HCT116 (cell line): ENCODE results near the gene SIGLECL1. TPM values are rescaled to one million over a fixed set of nuclear protein-coding genes. Genes with fewer than 3 reads are reported as not detected.

Experiments
- ATAC-seq: fragments of 200-7000 bp; cut with Tn5 transposase; 2 replicates; pipeline ENCODE4 v1.9.1; 2020; ENCODE audit warnings: mild to moderate bottlenecking, moderate library complexity
- BruUV-seq: library from RNA; stranded (reverse); fragments of 400-500 nt; replicated peaks from 2 replicates; lab custom pipeline; 2021; lab: Mats Ljungman, UMichigan
- CTCF ChIA-PET: fragments of 300-600 bp; sonication (Branson Sonifier 250); formaldehyde crosslinking; loops from one replicate; lab custom pipeline; 2021; ENCODE audit warnings: antibody characterized with exemption; lab: Charles Lee
- POLR2A ChIA-PET: fragments of 300-600, 350-600 bp; sonication (Branson Sonifier 250); formaldehyde crosslinking; loops from one replicate; lab custom pipeline; 2021; ENCODE audit warnings: antibody characterized with exemption; lab: Charles Lee
- RAD21 ChIA-PET, 2 experiments: fragments of 300-600 bp; sonication (Branson Sonifier 250); formaldehyde crosslinking; loops; one replicate each; lab custom pipeline; 2023; ENCODE audit warnings: low total read pairs in 2 of 2; ENCODE audit not compliant: uncharacterized antibody in 2 of 2, unreplicated experiment in 2 of 2, low non-redundant PET in 1 of 2; lab: Charles Lee
- DNase-seq: peaks from one replicate; pipeline ENCODE4 v3.0.0-alpha.2; 2010; ENCODE audit warnings: low read depth, low spot score
- H2AFZ ChIP-seq: fragments of 200-600 bp; shearing (Covaris generic), sonication (generic); 2 replicates; pipeline ENCODE4 v1.6.1; 2017; ENCODE audit warnings: low read depth, mixed run types, mixed read lengths, antibody characterized with exemption, low read length; ENCODE audit not compliant: poor library complexity, severe bottlenecking
- H3K27ac ChIP-seq: 2 replicates; pipeline ENCODE4 v1.5.1; 2012; ENCODE audit warnings: low read depth, low read length
- H3K27me3 ChIP-seq: fragments of 200-600 bp; sonication (generic); 2 replicates; pipeline ENCODE4 v1.6.1; 2016; ENCODE audit warnings: mixed run types, low read length, mixed read lengths; ENCODE audit not compliant: insufficient read depth
- H3K36me3 ChIP-seq, 2 experiments: fragments of 200-500 bp in 1 of 2; fragments of 200-600 bp in 1 of 2; sonication (Bioruptor generic) in 1 of 2; sonication (generic) in 1 of 2; 2 replicates each; pipeline versions ENCODE4 v1.5.1 to v1.6.1; 2014 to 2016; ENCODE audit warnings: low read length in 2 of 2, inconsistent platforms in 1 of 2, mixed read lengths in 1 of 2, mixed run types in 1 of 2; ENCODE audit not compliant: insufficient read depth in 2 of 2, control insufficient read depth in 1 of 2
- H3K4me1 ChIP-seq, 2 experiments: fragments of 200-600 bp in 1 of 2; sonication (generic) in 1 of 2; 2 replicates each; pipeline versions ENCODE4 v1.5.1 to v1.6.1; 2012 to 2017; ENCODE audit warnings: low read length in 2 of 2, inconsistent platforms in 1 of 2, mild to moderate bottlenecking in 1 of 2, mixed read lengths in 1 of 2, mixed run types in 1 of 2, moderate library complexity in 1 of 2; ENCODE audit not compliant: insufficient read depth in 2 of 2, control insufficient read depth in 1 of 2
- H3K4me2 ChIP-seq: fragments of 200-600 bp; sonication (generic); 2 replicates; pipeline ENCODE4 v1.6.1; 2017; ENCODE audit warnings: mixed run types, low read length, mixed read lengths
- H3K4me3 ChIP-seq, 2 experiments: fragments of 200-600 bp in 1 of 2; sonication (generic) in 1 of 2; replicated peaks in 1 of 2; 2 replicates each; pipeline ENCODE4 v1.5.1; 2011 to 2016; ENCODE audit warnings: low read length in 2 of 2, control low read depth in 1 of 2, low read depth in 1 of 2, mild to moderate bottlenecking in 1 of 2, mixed read lengths in 1 of 2, mixed run types in 1 of 2
- H3K79me2 ChIP-seq: fragments of 200-600 bp; sonication (generic); 2 replicates; pipeline ENCODE4 v1.6.1; 2017; ENCODE audit warnings: mild to moderate bottlenecking, mixed run types, low read length, moderate library complexity, mixed read lengths; ENCODE audit not compliant: insufficient read depth
- H3K9ac ChIP-seq: fragments of 200-600 bp; sonication (generic); 2 replicates; pipeline ENCODE4 v1.6.1; 2016; ENCODE audit warnings: low read length, mixed read lengths
- H3K9me2 ChIP-seq: fragments of 200-600 bp; sonication (generic), shearing (Covaris generic); 2 replicates; pipeline ENCODE4 v1.6.1; 2017; ENCODE audit warnings: mixed run types, mild to moderate bottlenecking, moderate library complexity; ENCODE audit not compliant: insufficient read depth
- H3K9me3 ChIP-seq, 2 experiments: fragments of 200-500 bp in 1 of 2; fragments of 200-600 bp in 1 of 2; sonication (Bioruptor generic) in 1 of 2; sonication (generic) in 1 of 2; 2 replicates each; pipeline ENCODE4 v1.6.1; 2014 to 2017; ENCODE audit warnings: low read length in 2 of 2, mixed read lengths in 2 of 2, inconsistent platforms in 1 of 2, low read depth in 1 of 2, mild to moderate bottlenecking in 1 of 2, mixed run types in 1 of 2, moderate library complexity in 1 of 2; ENCODE audit not compliant: control insufficient read depth in 1 of 2, insufficient read depth in 1 of 2
- H4K20me1 ChIP-seq: fragments of 200-600 bp; sonication (generic), shearing (Covaris generic); 2 replicates; pipeline ENCODE4 v1.6.1; 2017; ENCODE audit warnings: mixed run types, mild to moderate bottlenecking, moderate library complexity; ENCODE audit not compliant: insufficient read depth
- ATF3 ChIP-seq: IDR thresholded peaks from 2 replicates; pipeline ENCODE4 v1.6.1; 2012
- CEBPB ChIP-seq: IDR thresholded peaks from 2 replicates; pipeline ENCODE4 v1.6.1; 2012; ENCODE audit warnings: low read depth
- CTCF ChIP-seq, 3 experiments: fragments of 200-600 bp in 1 of 3; sonication (generic) in 1 of 3; IDR thresholded peaks in 2 of 3; conservative IDR thresholded peaks in 1 of 3; 2 replicates each; pipeline ENCODE4 v1.5.1; 2012 to 2017; ENCODE audit warnings: low read depth in 2 of 3, low read length in 2 of 3, antibody characterized with exemption in 1 of 3, borderline replicate concordance in 1 of 3, control low read depth in 1 of 3, mild to moderate bottlenecking in 1 of 3, mixed read lengths in 1 of 3, mixed run types in 1 of 3, moderate library complexity in 1 of 3; ENCODE audit not compliant: insufficient read depth in 1 of 3
- EGR1 ChIP-seq: IDR thresholded peaks from 2 replicates; pipeline ENCODE4 v1.6.1; 2012; ENCODE audit warnings: low read depth
- ELF1 ChIP-seq: IDR thresholded peaks from 2 replicates; pipeline ENCODE4 v1.6.1; 2012; ENCODE audit warnings: low read depth, borderline replicate concordance
- EZH2phosphoT487 ChIP-seq: fragments of 200-600 bp; IDR thresholded peaks from 2 replicates; pipeline ENCODE4 v1.6.1; 2018; ENCODE audit warnings: antibody characterized with exemption, borderline replicate concordance
- JUND ChIP-seq: IDR thresholded peaks from 2 replicates; pipeline ENCODE4 v1.6.1; 2012
- MAX ChIP-seq: IDR thresholded peaks from 2 replicates; pipeline ENCODE4 v1.6.1; 2012
- POLR2A ChIP-seq: IDR thresholded peaks from 2 replicates; pipeline ENCODE4 v1.7.0; 2011; ENCODE audit warnings: borderline replicate concordance; ENCODE audit not compliant: insufficient read depth, insufficient read length; ENCODE audit errors: extremely low read depth
- POLR2AphosphoS5 ChIP-seq: IDR thresholded peaks from 2 replicates; pipeline ENCODE4 v1.6.1; 2011; ENCODE audit warnings: mild to moderate bottlenecking, low read depth, low read length, moderate library complexity
- RAD21 ChIP-seq: IDR thresholded peaks from 2 replicates; pipeline ENCODE4 v1.6.1; 2012; ENCODE audit warnings: low read depth, mild to moderate bottlenecking
- REST ChIP-seq: IDR thresholded peaks from 2 replicates; pipeline ENCODE4 v1.6.1; 2012; ENCODE audit warnings: low read depth
- SIN3A ChIP-seq: IDR thresholded peaks from 2 replicates; pipeline ENCODE4 v1.6.1; 2012; ENCODE audit warnings: low read depth
- SP1 ChIP-seq: IDR thresholded peaks from 2 replicates; pipeline ENCODE4 v1.6.1; 2012; ENCODE audit warnings: low read depth
- SRF ChIP-seq: IDR thresholded peaks from 2 replicates; pipeline ENCODE4 v1.6.1; 2012; ENCODE audit warnings: low read depth
- TCF7L2 ChIP-seq: IDR thresholded peaks from 2 replicates; pipeline ENCODE4 v1.7.0; 2011; ENCODE audit warnings: borderline replicate concordance, inconsistent platforms; ENCODE audit not compliant: insufficient read depth, insufficient read length; ENCODE audit errors: extremely low read depth
- YY1 ChIP-seq: IDR thresholded peaks from 2 replicates; pipeline ENCODE4 v1.6.1; 2011; ENCODE audit warnings: low read length, low read depth, moderate library complexity, mild to moderate bottlenecking; ENCODE audit not compliant: insufficient replicate concordance; ENCODE audit errors: extremely low read depth
- ZBTB33 ChIP-seq: IDR thresholded peaks from 2 replicates; pipeline ENCODE4 v1.6.1; 2011; ENCODE audit warnings: mild to moderate bottlenecking, low read length, moderate library complexity; ENCODE audit not compliant: insufficient replicate concordance; ENCODE audit errors: extremely low read depth
- ZFX ChIP-seq: fragments of 450-650 bp; IDR thresholded peaks from 2 replicates; pipeline ENCODE4 v1.6.1; 2017
- ZNF274 ChIP-seq: fragments of 200-500 bp; sonication (Bioruptor generic); IDR thresholded peaks from 2 replicates; pipeline ENCODE4 v1.6.1; 2014; ENCODE audit warnings: mild to moderate bottlenecking, low read depth, low read length, inconsistent platforms
- intact Hi-C: fragments of 100-400 bp; cut with micrococcal nuclease; formaldehyde crosslinking; loops from 2 replicates; pipeline ENCODE4 v1.10.0; 2022
- total RNA-seq: library from RNA; stranded (reverse); gene quantifications from one replicate; pipeline ENCODE4 v1.2.1, GENCODE V29; 2021; ENCODE audit not compliant: unreplicated experiment

Gene SIGLECL1
- total RNA-seq, 1 experiment from 2014 or later, result not detected

- ChIA-PET POLR2A (no interaction called here), CTCF (no interaction called here), RAD21 (no interaction called here)
- no peaks in the 10 kb centered on the region for H3K27me3 ChIP-seq
- no peak overlapping the region for H3K4me3 ChIP-seq
- no TSS peak for BruUV-seq
- no peak overlapping the region for H3K9ac ChIP-seq
- no peak for ATAC-seq
- no peaks in the 10 kb centered on the region for H3K9me3 ChIP-seq
- no peak overlapping the region for H2AFZ ChIP-seq
- no peaks in the 10 kb centered on the region for H4K20me1 ChIP-seq
- H3K4me1 ChIP-seq, result no peaks in the 10 kb centered on the region
- intact Hi-C loops, result no loop called here
- no peak for DNase-seq
- no peak overlapping the region for H3K27ac ChIP-seq
- no peaks in the 10 kb centered on the region for H3K36me3 ChIP-seq
- H3K4me2 ChIP-seq, result no peak overlapping the region
- H3K79me2 ChIP-seq, result no peaks in the 10 kb centered on the region
- TF ChIP-seq CTCF (IDR thresholded peaks at IDR 0.05 in 2 of 3, conservative IDR thresholded peaks at IDR 0.05 in 1 of 3; ENCODE audit: borderline replicate concordance in 1 of 3, insufficient read depth in 1 of 3, low read depth in 2 of 3, low read length in 2 of 3), result no peak
- no peak for TF ChIP-seq EZH2phosphoT487
- no peak for TF ChIP-seq POLR2A
- TF ChIP-seq CEBPB, result no peak
- TF ChIP-seq ZNF274, result no peak
- TF ChIP-seq TCF7L2, result no peak
- no peak for TF ChIP-seq ELF1
- TF ChIP-seq JUND, result no peak
- no peak for TF ChIP-seq YY1
- no peak for TF ChIP-seq ZFX
- TF ChIP-seq ATF3, result no peak
- TF ChIP-seq MAX, result no peak
- no peak for TF ChIP-seq RAD21
- no peak for TF ChIP-seq SIN3A
- TF ChIP-seq SP1, result no peak
- TF ChIP-seq REST, result no peak
- no peak for TF ChIP-seq SRF
- no peak for TF ChIP-seq EGR1
- no peak for TF ChIP-seq ZBTB33
- TF ChIP-seq POLR2AphosphoS5, result no peak
- H3K9me2 ChIP-seq, result no peaks in the 10 kb centered on the region
Measured at GRCh38 chr19:51201712-51202111, 49.2 kb upstream of the SIGLECL1 start.
